GM23338 (cell line): ENCODE measurements around the gene IWS1. TPM values are rescaled to one million over a fixed set of nuclear protein-coding genes. Genes with fewer than 3 reads are reported as not detected.
A peak's percentile ranks its signal among the peaks of the same experiment; 100 is the strongest.

Experiments used
- ATAC-seq: fragments of 200-7000 bp; cut with Tn5 transposase; 3 replicates; pipeline ENCODE4 v1.9.1; 2020
- DNase-seq: peaks from one replicate; pipeline ENCODE4 v3.0.0-alpha.2; 2015; ENCODE audit warnings: low spot score
- H2AFZ ChIP-seq: fragments of 200-600 bp; sonication (generic); 2 replicates; pipeline ENCODE4 v1.8.0; 2016; ENCODE audit warnings: antibody characterized with exemption, mild to moderate bottlenecking, moderate library complexity
- H3F3A ChIP-seq: fragments of 200-600 bp; sonication (generic); replicated peaks from 2 replicates; pipeline ENCODE4 v1.8.0; 2017; ENCODE audit warnings: antibody characterized with exemption, mixed run types, low read depth
- H3K27ac ChIP-seq: fragments of 200-600 bp; sonication (generic); 2 replicates; pipeline ENCODE4 v1.6.1; 2016; ENCODE audit warnings: low read depth
- H3K27me3 ChIP-seq: fragments of 200-600 bp; sonication (generic); 2 replicates; pipeline ENCODE4 v1.8.0; 2016; ENCODE audit warnings: mild to moderate bottlenecking, mixed run types, moderate library complexity; ENCODE audit not compliant: insufficient read depth
- H3K36me3 ChIP-seq: fragments of 200-600 bp; sonication (generic); 2 replicates; pipeline ENCODE4 v1.8.0; 2016; ENCODE audit warnings: mild to moderate bottlenecking; ENCODE audit not compliant: insufficient read depth
- H3K4me1 ChIP-seq: fragments of 200-600 bp; sonication (generic); 2 replicates; pipeline ENCODE4 v1.8.0; 2016; ENCODE audit warnings: mild to moderate bottlenecking, moderate library complexity; ENCODE audit not compliant: insufficient read depth
- H3K4me2 ChIP-seq: fragments of 200-600 bp; sonication (generic); 2 replicates; pipeline ENCODE4 v1.7.1; 2017; ENCODE audit warnings: mixed run types
- H3K4me3 ChIP-seq: fragments of 200-600 bp; sonication (generic); 2 replicates; pipeline ENCODE4 v1.6.1; 2016; ENCODE audit warnings: mixed run types
- H3K79me2 ChIP-seq: fragments of 200-600 bp; sonication (generic); replicated peaks from 2 replicates; pipeline ENCODE4 v1.8.0; 2017; ENCODE audit warnings: mild to moderate bottlenecking; ENCODE audit not compliant: insufficient read depth
- H3K9me2 ChIP-seq: fragments of 200-600 bp; sonication (generic); 2 replicates; pipeline ENCODE4 v1.8.0; 2017; ENCODE audit not compliant: insufficient read depth
- H4K20me1 ChIP-seq: fragments of 200-600 bp; sonication (generic); replicated peaks from 2 replicates; pipeline ENCODE4 v1.8.0; 2017; ENCODE audit warnings: mild to moderate bottlenecking; ENCODE audit not compliant: insufficient read depth
- H3K27ac Mint-ChIP-seq: 2 replicates; pipeline ENCODE4 v1.8.0; 2020; ENCODE audit warnings: inconsistent platforms, mild to moderate bottlenecking, moderate library complexity, mixed read lengths
- H3K27me3 Mint-ChIP-seq: 3 replicates; pipeline ENCODE4 v1.8.0; 2022; ENCODE audit warnings: low read depth, mild to moderate bottlenecking, moderate library complexity, mixed read lengths, inconsistent platforms; ENCODE audit not compliant: insufficient read depth, poor library complexity
- H3K36me3 Mint-ChIP-seq: 3 replicates; pipeline ENCODE4 v1.8.0; 2021; ENCODE audit warnings: low read depth, mild to moderate bottlenecking, inconsistent platforms, moderate library complexity, mixed read lengths
- H3K4me1 Mint-ChIP-seq: 3 replicates; pipeline ENCODE4 v1.8.0; 2020; ENCODE audit warnings: mild to moderate bottlenecking, inconsistent platforms, mixed read lengths
- H3K4me3 Mint-ChIP-seq: 3 replicates; pipeline ENCODE4 v1.8.0; 2021; ENCODE audit warnings: moderate library complexity, mild to moderate bottlenecking, inconsistent platforms, mixed read lengths
- H3K9me3 Mint-ChIP-seq: 3 replicates; pipeline ENCODE4 v1.8.0; 2020; ENCODE audit warnings: moderate library complexity, mild to moderate bottlenecking, inconsistent platforms, mixed read lengths
- CREB1 ChIP-seq: fragments of 250-450 bp; sonication (Bioruptor Pico); IDR thresholded peaks from 2 replicates; pipeline ENCODE4 v1.5.0; 2020; ENCODE audit warnings: low read depth, mild to moderate bottlenecking, moderate library complexity
- ETS1 ChIP-seq: IDR thresholded peaks from 2 replicates; pipeline ENCODE4 v1.6.1; 2016; ENCODE audit warnings: antibody characterized with exemption
- JUNB ChIP-seq: IDR thresholded peaks from one replicate; pipeline ENCODE4 v1.6.1; 2016; ENCODE audit warnings: antibody characterized with exemption; ENCODE audit not compliant: unreplicated experiment
- STAT1 ChIP-seq: IDR thresholded peaks from one replicate; pipeline ENCODE4 v1.6.1; 2016; ENCODE audit warnings: antibody characterized with exemption; ENCODE audit not compliant: unreplicated experiment
- ZNF331 ChIP-seq: fragments of 250-450 bp; sonication (Bioruptor Pico); IDR thresholded peaks from 2 replicates; pipeline ENCODE4 v1.5.0; 2020; ENCODE audit warnings: low read depth, mild to moderate bottlenecking, moderate library complexity
- ZNF462 ChIP-seq: fragments of 250-450 bp; sonication (Bioruptor Pico); IDR thresholded peaks from 2 replicates; pipeline ENCODE4 v1.5.0; 2020; ENCODE audit warnings: mild to moderate bottlenecking, moderate library complexity
- long read RNA-seq: library from polyadenylated mRNA; unstranded; transcript quantifications from one replicate; pipeline ENCODE4 v2.0.0, GENCODE V29; 2020; ENCODE audit not compliant: unreplicated experiment
- polyA plus RNA-seq: library from polyadenylated mRNA; unstranded; fragments of >200 nt; fragmentation: Nextera tagmentation; extraction: Ambion mirVana; gene quantifications from 2 replicates; pipeline ENCODE4 v1.2.1, GENCODE V29; 2016
- total RNA-seq: library from RNA; depleted of rRNA; stranded (reverse); fragments of >200 nt; shearing (Covaris generic); gene quantifications from 2 replicates; pipeline ENCODE4 v1.2.3, GENCODE V29; 2014; rRNA removed
- TF ChIP-seq, protein P1 (sequence below), 2 experiments: fragments of 200-600 bp in 1 of 2; sonication (generic) in 1 of 2; conservative IDR thresholded peaks; 2 replicates each; pipeline versions ENCODE4 v1.5.1 to v1.6.1; 2016 to 2017; ENCODE audit warnings: antibody characterized with exemption in 2 of 2, low read depth in 2 of 2, mild to moderate bottlenecking in 2 of 2, moderate library complexity in 1 of 2

The IWS1 gene
- 56.0 and 82.8 TPM in 2 replicates for total RNA-seq
- polyA plus RNA-seq, result 84.4 and 97.2 TPM in 2 replicates
- long read RNA-seq, partial matches to known transcripts, result 68 of 78 reads
- long read RNA-seq, other reads (novel, unspliced or antisense), result 4 of 78 reads

- Histone ChIP-seq H3K4me3 (peak within 1 kb of the TSS; percentile 96), H3K4me2 (peak within 1 kb of the TSS; percentile 93), H3K36me3 (peaks cover 11% of the 10 kb centered on the region; the same call in 1 of the 2 replicates), H4K20me1 (peaks cover 13% of the 10 kb centered on the region), H3K27ac (peak within 1 kb of the TSS; percentile 96), H2AFZ (peak within 1 kb of the TSS; percentile 61), H3K79me2 (peaks cover 47% of the 10 kb centered on the region), H3K27me3 (no peaks in the 10 kb centered on the region), H3K9me2 (no peaks in the 10 kb centered on the region; the same call in 1 of the 2 replicates), H3K4me1 (peaks cover 15% of the 10 kb centered on the region), H3F3A (no peaks in the 10 kb centered on the region)
- H3K4me3 Mint-ChIP-seq, result peak within 1 kb of the TSS; percentile 94
- peaks cover 12% of the 10 kb centered on the region for H3K27me3 Mint-ChIP-seq
- H3K9me3 Mint-ChIP-seq, result peaks cover 4% of the 10 kb centered on the region; the same call in 1 of the 3 replicates
- DNase-seq, result peak; percentile 99
- TF ChIP-seq ZNF331 (CRISPR knock-in tag), result no peak
- TF ChIP-seq STAT1, result no peak
- peak; percentile 83 for TF ChIP-seq CREB1
- peak; percentile 81; the same call in 1 of the 2 replicates for TF ChIP-seq ETS1
- TF ChIP-seq ZNF462, result no peak
- TF ChIP-seq, protein P1, sequence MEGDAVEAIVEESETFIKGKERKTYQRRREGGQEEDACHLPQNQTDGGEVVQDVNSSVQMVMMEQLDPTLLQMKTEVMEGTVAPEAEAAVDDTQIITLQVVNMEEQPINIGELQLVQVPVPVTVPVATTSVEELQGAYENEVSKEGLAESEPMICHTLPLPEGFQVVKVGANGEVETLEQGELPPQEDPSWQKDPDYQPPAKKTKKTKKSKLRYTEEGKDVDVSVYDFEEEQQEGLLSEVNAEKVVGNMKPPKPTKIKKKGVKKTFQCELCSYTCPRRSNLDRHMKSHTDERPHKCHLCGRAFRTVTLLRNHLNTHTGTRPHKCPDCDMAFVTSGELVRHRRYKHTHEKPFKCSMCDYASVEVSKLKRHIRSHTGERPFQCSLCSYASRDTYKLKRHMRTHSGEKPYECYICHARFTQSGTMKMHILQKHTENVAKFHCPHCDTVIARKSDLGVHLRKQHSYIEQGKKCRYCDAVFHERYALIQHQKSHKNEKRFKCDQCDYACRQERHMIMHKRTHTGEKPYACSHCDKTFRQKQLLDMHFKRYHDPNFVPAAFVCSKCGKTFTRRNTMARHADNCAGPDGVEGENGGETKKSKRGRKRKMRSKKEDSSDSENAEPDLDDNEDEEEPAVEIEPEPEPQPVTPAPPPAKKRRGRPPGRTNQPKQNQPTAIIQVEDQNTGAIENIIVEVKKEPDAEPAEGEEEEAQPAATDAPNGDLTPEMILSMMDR (conservative IDR thresholded peaks at IDR 0.05; ENCODE audit: low read depth in 2 of 2), result peak in 1 of 2 experiments; percentile 27; a peak in 2 of 4 replicates
- no peak for TF ChIP-seq JUNB
- peak within 1 kb of the TSS; percentile 100 for H3K27ac Mint-ChIP-seq
- H3K4me1 Mint-ChIP-seq, result peaks cover 16% of the 10 kb centered on the region
- H3K36me3 Mint-ChIP-seq, result peaks cover 25% of the 10 kb centered on the region
- ATAC-seq, result peak; percentile 91
Measured at GRCh38 chr2:127526132-127527000, at the start of gene IWS1. IWS1 (minus strand) TSS chr2:127526489; CDS start chr2:127526208, 281 bp downstream.
